Liver (tissue), 3 donors: ENCODE results near the gene TRMT44.

Source experiments
- ATF3 ChIP-seq: IDR thresholded peaks from 2 replicates; pipeline ENCODE4 v1.6.1; 2016; ENCODE audit warnings: antibody characterized with exemption
- CTCF ChIP-seq: fragments of 150-350 bp; IDR thresholded peaks from 2 replicates; pipeline ENCODE4 v1.5.1; 2017; ENCODE audit warnings: improper control_type of control experiment, low read depth, low read length; ENCODE audit not compliant: missing input control
- EGR1 ChIP-seq, 2 donors: IDR thresholded peaks; 2 replicates each; pipeline ENCODE4 v1.6.1; 2016 to 2018; ENCODE audit warnings: antibody characterized with exemption in 2 of 2, low read depth in 2 of 2
- GABPA ChIP-seq, 2 donors: IDR thresholded peaks in 1 of 2; conservative IDR thresholded peaks in 1 of 2; 2 replicates each; pipeline ENCODE4 v1.6.1; 2016; ENCODE audit warnings: antibody characterized with exemption in 2 of 2, mild to moderate bottlenecking in 1 of 2, moderate library complexity in 1 of 2
- HNF4G ChIP-seq: IDR thresholded peaks from 2 replicates; pipeline ENCODE4 v1.6.1; 2016; ENCODE audit warnings: antibody characterized with exemption
- MAX ChIP-seq: IDR thresholded peaks from 2 replicates; pipeline ENCODE4 v1.6.1; 2016; ENCODE audit warnings: antibody characterized with exemption
- RAD21 ChIP-seq, 2 donors: IDR thresholded peaks; 2 replicates each; pipeline ENCODE4 v1.6.1; 2016; ENCODE audit warnings: antibody characterized with exemption in 2 of 2, mild to moderate bottlenecking in 2 of 2
- REST ChIP-seq: IDR thresholded peaks from 2 replicates; pipeline ENCODE4 v1.6.1; 2016; ENCODE audit warnings: antibody characterized with exemption, mild to moderate bottlenecking
- SP1 ChIP-seq: IDR thresholded peaks from 2 replicates; pipeline ENCODE4 v1.6.1; 2018; ENCODE audit warnings: antibody characterized with exemption, mild to moderate bottlenecking
- TAF1 ChIP-seq: conservative IDR thresholded peaks from 2 replicates; pipeline ENCODE4 v1.6.1; 2016; ENCODE audit warnings: antibody characterized with exemption, mild to moderate bottlenecking
- YY1 ChIP-seq: IDR thresholded peaks from 2 replicates; pipeline ENCODE4 v1.6.1; 2016; ENCODE audit warnings: antibody characterized with exemption, mild to moderate bottlenecking
- donor health status: healthy.
- donor health status: healthy.

- TF ChIP-seq CTCF (no peak), GABPA (IDR thresholded peaks at IDR 0.05 in 1 of 2, conservative IDR thresholded peaks at IDR 0.05 in 1 of 2) (no peak), RAD21 (IDR thresholded peaks at IDR 0.05) (no peak), EGR1 (IDR thresholded peaks at IDR 0.05; ENCODE audit: low read depth in 2 of 2) (no peak), ATF3 (no peak), MAX (no peak), TAF1 (no peak), REST (no peak), YY1 (no peak), SP1 (no peak), HNF4G (no peak)
Measured at GRCh38 chr4:8523766-8524165, 83.2 kb downstream of the TRMT44 start.
